Measurements from ENCODE around the gene SCTR.

The SCTR gene

DNA sequence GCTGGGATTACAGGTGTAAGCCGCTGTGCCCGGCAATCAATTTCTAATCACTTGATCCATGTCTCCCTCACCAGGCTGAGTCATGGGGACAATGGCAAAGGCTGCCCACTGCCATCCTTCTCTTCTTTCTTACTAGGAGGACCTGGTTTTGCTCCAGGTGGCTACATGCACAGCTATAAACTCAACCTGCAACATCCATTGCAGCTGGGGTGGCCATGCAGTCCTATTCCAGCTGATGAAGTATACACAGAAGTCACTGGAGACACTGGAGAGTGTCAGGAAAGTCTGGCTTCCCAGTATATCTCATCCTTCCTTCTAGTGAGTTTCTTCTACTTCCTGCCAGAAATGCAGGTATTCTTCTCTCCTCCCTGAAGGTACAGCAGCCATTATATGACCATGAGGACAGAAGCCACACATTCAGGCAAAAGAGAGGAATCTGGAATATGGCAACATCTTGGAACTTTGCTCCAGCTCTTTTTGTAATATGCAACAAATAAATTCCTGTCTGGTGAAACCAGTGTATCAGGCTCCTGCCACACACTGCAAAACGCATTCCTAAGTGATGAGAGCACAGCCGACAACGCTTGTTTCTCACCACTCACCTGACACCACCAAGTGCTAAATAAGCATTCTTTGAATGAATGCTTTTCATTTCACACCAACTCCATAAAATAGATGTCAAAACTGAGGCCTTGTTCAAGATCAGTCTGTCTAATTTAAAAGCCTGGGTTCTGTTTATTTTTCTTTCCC is 32.3 kb downstream of the SCTR start:
- Histone ChIP-seq H2BK120ac (ENCODE audit: insufficient read depth, low read length, poor library complexity) (no peak overlapping the region), H3K4ac (ENCODE audit: low read depth, low read length) (no peak overlapping the region), H3K4me3 (ENCODE audit: low read depth, low read length) (no peak overlapping the region), H3K79me2 (ENCODE audit: control insufficient read depth, insufficient read depth, low read length, poor library complexity) (no peaks in the 10 kb centered on the region), H2AFZ (ENCODE audit: insufficient read depth, low read length, poor library complexity) (no peak overlapping the region), H3K36me3 (ENCODE audit: control insufficient read depth in 1 of 2, insufficient read depth in 2 of 2, low read length in 2 of 2) (no peaks in the 10 kb centered on the region), H3K9me3 (ENCODE audit: insufficient read depth, low read depth, low read length) (no peaks in the 10 kb centered on the region), H3K27me3 (ENCODE audit: insufficient read depth, low read length) (no peaks in the 10 kb centered on the region), H3K14ac (ENCODE audit: low read length) (no peak overlapping the region), H3K23ac (ENCODE audit: low read length) (no peak overlapping the region), H3K9ac (ENCODE audit: low read length) (no peak overlapping the region), H3K79me1 (ENCODE audit: low read length) (peaks cover 8% of the 10 kb centered on the region), H4K12ac (ENCODE audit: low read depth, low read length) (no peak overlapping the region), H4K8ac (ENCODE audit: low read depth, low read length) (no peak overlapping the region), H2BK12ac (ENCODE audit: low read length) (no peak overlapping the region), H2AK5ac (ENCODE audit: low read length) (no peak overlapping the region), H2BK5ac (ENCODE audit: low read depth, low read length, poor library complexity) (no peak overlapping the region), H3K4me1 (ENCODE audit: control insufficient read depth in 1 of 2, insufficient read depth in 2 of 2, low read length in 2 of 2) (peaks cover 13 to 14% of the 10 kb centered on the region in 2 experiments), H3K27ac (ENCODE audit: low read depth, low read length) (peak overlapping the region; percentile 84), H3K18ac (ENCODE audit: low read length) (no peak overlapping the region), H4K91ac (ENCODE audit: low read depth, low read length) (peak overlapping the region; percentile 16), H3K4me2 (ENCODE audit: low read length) (peak overlapping the region; percentile 48)
- no CpG with 5 or more reads among the region's 5 CpGs for WGBS (ENCODE audit: extremely low coverage, insufficient coverage, insufficient read length)
- peak; percentile 89 to 97 for DNase-seq

DNA sequence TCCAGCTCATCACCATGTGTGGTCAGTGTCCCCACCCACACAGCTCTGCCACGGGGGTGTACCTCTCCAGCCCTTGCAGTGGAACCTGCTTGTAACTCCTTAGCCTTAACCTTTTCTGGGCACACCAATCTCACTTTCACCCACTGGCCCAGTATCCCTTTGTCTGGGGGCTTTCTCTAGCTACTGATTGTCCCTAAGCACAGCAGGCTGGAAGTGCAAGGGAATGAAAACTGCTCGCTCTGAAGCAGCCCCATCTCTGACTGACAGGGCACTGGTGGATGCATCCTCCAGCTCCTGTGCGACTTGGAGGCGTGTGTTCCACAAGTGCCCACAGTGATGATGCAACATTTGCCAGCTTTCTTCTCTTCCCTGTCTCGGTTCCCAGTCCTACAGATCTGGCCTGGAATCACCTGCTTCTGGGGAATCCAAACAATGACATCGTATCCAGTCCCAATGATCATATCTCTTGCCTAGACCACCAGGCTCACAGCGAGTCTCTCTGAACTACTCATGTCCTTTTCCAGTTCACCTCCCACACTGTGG is 33.6 kb downstream of the SCTR start:
- Histone ChIP-seq H3K36me3 (ENCODE audit: control insufficient read depth in 1 of 2, insufficient read depth in 2 of 2, low read length in 2 of 2) (no peaks in the 10 kb centered on the region), H3K9ac (ENCODE audit: low read length) (no peak overlapping the region), H2AFZ (ENCODE audit: insufficient read depth, low read length, poor library complexity) (no peak overlapping the region), H3K27ac (ENCODE audit: low read depth, low read length) (no peak overlapping the region), H3K9me3 (ENCODE audit: insufficient read depth, low read depth, low read length) (no peaks in the 10 kb centered on the region), H3K27me3 (ENCODE audit: insufficient read depth, low read length) (no peaks in the 10 kb centered on the region), H3K14ac (ENCODE audit: low read length) (no peak overlapping the region), H3K4me1 (ENCODE audit: control insufficient read depth in 1 of 2, insufficient read depth in 2 of 2, low read length in 2 of 2) (peaks cover 13 to 14% of the 10 kb centered on the region in 2 experiments), H3K79me1 (ENCODE audit: low read length) (peaks cover 8% of the 10 kb centered on the region), H4K91ac (ENCODE audit: low read depth, low read length) (peak overlapping the region; percentile 65), H3K79me2 (ENCODE audit: control insufficient read depth, insufficient read depth, low read length, poor library complexity) (no peaks in the 10 kb centered on the region), H3K23ac (ENCODE audit: low read length) (no peak overlapping the region), H2BK5ac (ENCODE audit: low read depth, low read length, poor library complexity) (peak overlapping the region; percentile 12), H4K8ac (ENCODE audit: low read depth, low read length) (peak overlapping the region; percentile 24), H3K4me2 (ENCODE audit: low read length) (no peak overlapping the region), H2BK12ac (ENCODE audit: low read length) (peak overlapping the region; percentile 81), H4K12ac (ENCODE audit: low read depth, low read length) (no peak overlapping the region), H2AK5ac (ENCODE audit: low read length) (peak overlapping the region; percentile 26), H3K18ac (ENCODE audit: low read length) (peak overlapping the region; percentile 17), H2BK120ac (ENCODE audit: insufficient read depth, low read length, poor library complexity) (peak overlapping the region; percentile 18), H3K4me3 (ENCODE audit: low read depth, low read length) (no peak overlapping the region), H3K4ac (ENCODE audit: low read depth, low read length) (no peak overlapping the region)
- WGBS (ENCODE audit: extremely low coverage, insufficient coverage, insufficient read length): no CpG with 5 or more reads among the region's 7 CpGs
- DNase-seq: no peak

DNA sequence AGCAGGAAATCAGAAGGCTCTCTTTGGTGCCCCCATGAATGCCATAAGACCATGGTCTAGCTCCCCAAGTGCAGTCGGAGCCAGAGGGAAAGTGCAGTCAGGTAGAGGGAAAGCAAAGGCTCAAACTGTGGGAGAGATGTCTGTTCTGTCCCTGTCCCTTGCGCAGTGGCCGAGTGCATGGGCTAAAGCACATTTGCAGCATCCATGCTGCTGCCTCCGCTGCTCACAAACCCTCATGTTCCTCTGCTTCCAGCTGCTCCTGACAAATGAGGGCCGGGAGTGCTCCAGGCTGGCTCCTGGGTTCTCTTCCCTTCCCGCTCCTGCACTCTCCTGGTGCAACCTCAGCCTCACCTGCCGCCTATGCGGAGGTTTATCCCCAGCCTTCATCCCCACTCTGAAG is 34.2 kb downstream of the SCTR start:
- no peak for DNase-seq
- Histone ChIP-seq H3K14ac (ENCODE audit: low read length) (no peak overlapping the region), H3K4me3 (ENCODE audit: low read depth, low read length) (no peak overlapping the region), H3K27me3 (ENCODE audit: insufficient read depth, low read length) (no peaks in the 10 kb centered on the region), H2BK5ac (ENCODE audit: low read depth, low read length, poor library complexity) (no peak overlapping the region), H4K12ac (ENCODE audit: low read depth, low read length) (no peak overlapping the region), H3K79me1 (ENCODE audit: low read length) (peaks cover 8% of the 10 kb centered on the region), H3K4ac (ENCODE audit: low read depth, low read length) (no peak overlapping the region), H3K18ac (ENCODE audit: low read length) (no peak overlapping the region), H3K27ac (ENCODE audit: low read depth, low read length) (no peak overlapping the region), H3K79me2 (ENCODE audit: control insufficient read depth, insufficient read depth, low read length, poor library complexity) (no peaks in the 10 kb centered on the region), H3K9ac (ENCODE audit: low read length) (no peak overlapping the region), H2AFZ (ENCODE audit: insufficient read depth, low read length, poor library complexity) (no peak overlapping the region), H3K9me3 (ENCODE audit: insufficient read depth, low read depth, low read length) (no peaks in the 10 kb centered on the region), H3K4me2 (ENCODE audit: low read length) (no peak overlapping the region), H3K4me1 (ENCODE audit: control insufficient read depth in 1 of 2, insufficient read depth in 2 of 2, low read length in 2 of 2) (peaks cover 13 to 14% of the 10 kb centered on the region in 2 experiments), H3K36me3 (ENCODE audit: control insufficient read depth in 1 of 2, insufficient read depth in 2 of 2, low read length in 2 of 2) (no peaks in the 10 kb centered on the region), H3K23ac (ENCODE audit: low read length) (no peak overlapping the region), H4K91ac (ENCODE audit: low read depth, low read length) (no peak overlapping the region), H4K8ac (ENCODE audit: low read depth, low read length) (no peak overlapping the region), H2AK5ac (ENCODE audit: low read length) (no peak overlapping the region), H2BK120ac (ENCODE audit: insufficient read depth, low read length, poor library complexity) (peak overlapping the region; percentile 11), H2BK12ac (ENCODE audit: low read length) (peak overlapping the region; percentile 30)
- WGBS (ENCODE audit: extremely low coverage, insufficient coverage, insufficient read length): no CpG with 5 or more reads among the region's 8 CpGs

DNA sequence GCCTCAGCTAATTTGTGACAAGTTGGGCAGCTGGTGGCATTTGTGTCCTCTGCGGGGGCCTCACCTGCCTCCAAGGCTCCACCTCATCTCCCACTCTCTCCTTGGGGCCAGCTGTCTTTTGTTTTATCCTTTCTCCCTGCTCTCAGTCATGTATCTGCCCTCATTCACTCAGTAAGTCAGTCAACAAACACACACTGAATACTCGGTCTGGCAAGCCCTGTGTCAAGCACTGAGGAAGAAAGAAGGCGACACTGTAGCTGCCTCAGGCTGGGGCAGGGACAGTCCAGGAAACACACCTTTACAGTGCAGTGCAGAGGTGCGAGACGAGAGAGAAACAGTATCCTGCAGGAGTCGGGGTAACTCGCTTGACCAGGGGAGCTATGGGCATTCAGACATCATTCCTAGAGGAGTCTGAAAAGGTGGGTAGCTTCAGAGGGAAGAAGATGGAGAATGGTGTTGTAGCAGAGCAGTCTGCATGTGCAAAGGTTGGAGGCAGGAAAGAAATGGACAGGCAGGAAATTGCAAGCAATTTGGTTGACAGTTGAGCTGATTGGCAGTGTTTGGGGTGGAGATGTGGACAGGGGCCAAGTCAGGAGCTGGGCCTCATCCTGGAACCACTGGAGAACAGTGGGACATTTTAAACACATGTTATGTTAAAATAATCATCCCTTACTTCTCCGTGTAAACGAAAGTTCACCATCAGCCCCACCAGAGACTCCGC is 34.9 kb downstream of the SCTR start:
- H2AFZ ChIP-seq (ENCODE audit: insufficient read depth, low read length, poor library complexity): no peak overlapping the region
- no peak overlapping the region for H4K12ac ChIP-seq (ENCODE audit: low read depth, low read length)
- no peak for DNase-seq
- H3K9ac ChIP-seq (ENCODE audit: low read length): no peak overlapping the region
- no peaks in the 10 kb centered on the region for H3K79me2 ChIP-seq (ENCODE audit: control insufficient read depth, insufficient read depth, low read length, poor library complexity)
- H2BK5ac ChIP-seq (ENCODE audit: low read depth, low read length, poor library complexity): no peak overlapping the region
- no peak overlapping the region for H4K91ac ChIP-seq (ENCODE audit: low read depth, low read length)
- H3K36me3 ChIP-seq (ENCODE audit: control insufficient read depth in 1 of 2, insufficient read depth in 2 of 2, low read length in 2 of 2): no peaks in the 10 kb centered on the region
- H3K4me1 ChIP-seq (ENCODE audit: control insufficient read depth in 1 of 2, insufficient read depth in 2 of 2, low read length in 2 of 2): peaks cover 13 to 14% of the 10 kb centered on the region in 2 experiments
- H2AK5ac ChIP-seq (ENCODE audit: low read length): peak overlapping the region; percentile 9
- WGBS (ENCODE audit: extremely low coverage, insufficient coverage, insufficient read length): no CpG with 5 or more reads among the region's 10 CpGs
- no peak overlapping the region for H3K14ac ChIP-seq (ENCODE audit: low read length)
- no peak overlapping the region for H3K4ac ChIP-seq (ENCODE audit: low read depth, low read length)
- H3K27ac ChIP-seq (ENCODE audit: low read depth, low read length): no peak overlapping the region
- no peak overlapping the region for H3K4me3 ChIP-seq (ENCODE audit: low read depth, low read length)
- H3K18ac ChIP-seq (ENCODE audit: low read length): no peak overlapping the region
- H3K79me1 ChIP-seq (ENCODE audit: low read length): peaks cover 8% of the 10 kb centered on the region
- no peak overlapping the region for H2BK12ac ChIP-seq (ENCODE audit: low read length)
- no peak overlapping the region for H3K23ac ChIP-seq (ENCODE audit: low read length)
- no peaks in the 10 kb centered on the region for H3K9me3 ChIP-seq (ENCODE audit: insufficient read depth, low read depth, low read length)
- no peak overlapping the region for H4K8ac ChIP-seq (ENCODE audit: low read depth, low read length)
- no peak overlapping the region for H2BK120ac ChIP-seq (ENCODE audit: insufficient read depth, low read length, poor library complexity)
- H3K27me3 ChIP-seq (ENCODE audit: insufficient read depth, low read length): no peaks in the 10 kb centered on the region
- H3K4me2 ChIP-seq (ENCODE audit: low read length): no peak overlapping the region

All from trophoblast cell (in vitro differentiated cells and primary cell).